ENCODE measurements around the gene FAM3B. TPM values are rescaled to one million over a fixed set of nuclear protein-coding genes. Genes with fewer than 3 reads are reported as not detected.
A peak's percentile ranks its signal among the peaks of the same experiment; 100 is the strongest.

The FAM3B gene, protein sequence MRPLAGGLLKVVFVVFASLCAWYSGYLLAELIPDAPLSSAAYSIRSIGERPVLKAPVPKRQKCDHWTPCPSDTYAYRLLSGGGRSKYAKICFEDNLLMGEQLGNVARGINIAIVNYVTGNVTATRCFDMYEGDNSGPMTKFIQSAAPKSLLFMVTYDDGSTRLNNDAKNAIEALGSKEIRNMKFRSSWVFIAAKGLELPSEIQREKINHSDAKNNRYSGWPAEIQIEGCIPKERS
- total RNA-seq, result not detected

DNA sequence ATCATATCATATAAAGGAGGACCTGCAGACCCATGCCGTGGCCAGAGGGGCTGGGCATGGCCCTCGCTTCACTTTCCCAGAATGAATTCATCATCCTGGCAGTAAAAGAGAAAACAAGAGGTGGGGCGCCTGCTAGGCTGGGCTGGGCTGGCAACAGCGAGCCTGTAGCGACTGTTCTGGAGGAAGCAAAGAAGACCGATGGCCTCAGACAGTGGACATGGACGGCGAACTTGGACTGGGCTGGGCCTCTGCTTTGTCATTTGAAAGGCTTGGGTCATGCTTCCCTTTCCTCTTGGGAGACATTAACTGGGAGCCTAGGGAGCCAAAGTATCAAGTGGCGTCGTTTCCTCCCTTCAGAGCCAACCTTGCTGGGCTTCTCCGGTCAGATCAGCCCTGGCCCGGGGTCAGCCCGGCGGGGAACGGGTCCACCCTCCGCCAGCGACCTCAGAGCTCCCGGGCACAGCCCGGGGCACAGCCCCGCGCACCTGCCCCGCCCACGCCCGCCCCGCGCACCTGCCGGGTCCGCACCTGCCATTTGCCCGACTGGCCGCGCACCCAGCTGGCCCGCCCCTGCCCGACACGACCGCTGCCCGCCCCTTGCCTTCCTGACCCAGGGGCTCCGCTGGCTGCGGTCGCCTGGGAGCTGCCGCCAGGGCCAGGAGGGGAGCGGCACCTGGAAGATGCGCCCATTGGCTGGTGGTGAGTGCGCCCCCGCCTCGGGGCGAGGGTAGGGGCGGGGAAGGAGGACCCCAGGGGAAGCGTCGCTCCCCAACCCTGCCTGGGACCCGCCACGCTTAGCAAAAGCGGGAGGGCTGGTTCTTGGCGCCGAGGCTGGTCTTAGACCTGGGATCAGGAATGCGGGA is at the start of gene FAM3B:
TSS of gene FAM3B (plus strand) at position 602 of the 863 bp plus-strand sequence. CDS start at position 681, 79 bp downstream.
- ATAC-seq (no peak), DNase-seq (no peak)
- ChIA-PET POLR2A (no interaction called here), CTCF (no interaction called here)
- Mint-ChIP-seq H3K4me3 (no peak within 1 kb of the TSS), H3K27ac (no peak within 1 kb of the TSS), H3K27me3 (ENCODE audit: low read depth) (peaks cover 63% of the 10 kb centered on the region), H3K36me3 (ENCODE audit: low read depth) (no peaks in the 10 kb centered on the region), H3K4me1 (ENCODE audit: low read depth) (peaks cover 6% of the 10 kb centered on the region), H3K9me3 (ENCODE audit: insufficient read depth) (no peaks in the 10 kb centered on the region)

DNA sequence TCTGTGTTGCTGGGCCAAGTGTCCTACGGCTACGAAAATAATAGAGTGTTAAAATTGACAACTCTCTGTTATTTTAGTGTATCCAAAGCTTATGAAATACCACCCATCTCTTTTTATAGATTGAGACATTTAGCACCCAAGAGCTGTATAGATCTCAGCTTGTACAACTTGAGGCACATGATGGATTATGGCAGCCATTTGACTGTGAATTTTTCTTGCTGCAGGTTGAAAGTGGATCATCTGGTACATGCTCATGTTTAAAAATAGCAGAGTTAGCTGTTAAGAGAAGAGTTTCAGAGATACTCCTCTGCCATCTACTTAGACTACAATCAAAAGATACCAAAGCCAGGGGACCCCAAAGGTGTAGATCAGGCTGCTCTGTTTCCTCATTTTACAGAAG is 49.3 kb upstream of the FAM3B start:
- no peaks in the 10 kb centered on the region for H3K36me3 Mint-ChIP-seq (ENCODE audit: low read depth)
- H3K9me3 Mint-ChIP-seq (ENCODE audit: insufficient read depth), result no peaks in the 10 kb centered on the region
- ATAC-seq (no peak), DNase-seq (no peak)
- H3K4me1 Mint-ChIP-seq (ENCODE audit: low read depth), result no peaks in the 10 kb centered on the region
- ChIA-PET CTCF (no interaction called here), POLR2A (interaction anchor here (0.6 kb wide), 1 partner anchor 8 kb away, joined by 4 read pairs; no protein-coding TSS in a partner anchor)
- H3K27me3 Mint-ChIP-seq (ENCODE audit: low read depth), result peaks cover 16% of the 10 kb centered on the region
- H3K27ac Mint-ChIP-seq, result no peak overlapping the region
- no peak overlapping the region for H3K4me3 Mint-ChIP-seq

DNA sequence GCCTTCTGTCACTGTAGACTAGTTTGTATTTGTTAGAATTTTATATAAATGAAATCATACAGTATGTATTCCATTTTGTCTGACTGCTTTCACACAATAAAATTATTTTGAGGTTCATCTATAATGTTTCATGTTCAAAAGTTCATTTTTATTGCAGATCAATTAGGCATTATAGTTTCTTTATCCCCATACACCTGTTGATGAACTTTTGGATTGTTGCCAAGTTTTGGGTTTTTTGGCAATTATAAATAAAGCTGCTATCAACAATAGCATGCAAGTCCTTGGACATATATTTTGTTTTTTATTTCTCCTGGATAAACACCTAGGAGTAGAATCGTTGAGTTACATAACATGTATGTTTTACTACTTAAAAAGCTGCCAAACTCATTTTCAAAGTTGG is 47.1 kb upstream of the FAM3B start:
- H3K9me3 Mint-ChIP-seq (ENCODE audit: insufficient read depth), result peaks cover 4% of the 10 kb centered on the region
- H3K27ac Mint-ChIP-seq, result no peak overlapping the region
- CTCF ChIA-PET, result interaction anchor here (1.2 kb wide), 1 partner anchor 13 kb away, joined by 6 read pairs; no protein-coding TSS in a partner anchor
- DNase-seq (no peak), ATAC-seq (no peak)
- no peaks in the 10 kb centered on the region for H3K4me1 Mint-ChIP-seq (ENCODE audit: low read depth)
- no peak overlapping the region for H3K4me3 Mint-ChIP-seq
- peaks cover 4% of the 10 kb centered on the region for H3K36me3 Mint-ChIP-seq (ENCODE audit: low read depth)
- POLR2A ChIA-PET, result no interaction called here
- peaks cover 9% of the 10 kb centered on the region for H3K27me3 Mint-ChIP-seq (ENCODE audit: low read depth)

DNA sequence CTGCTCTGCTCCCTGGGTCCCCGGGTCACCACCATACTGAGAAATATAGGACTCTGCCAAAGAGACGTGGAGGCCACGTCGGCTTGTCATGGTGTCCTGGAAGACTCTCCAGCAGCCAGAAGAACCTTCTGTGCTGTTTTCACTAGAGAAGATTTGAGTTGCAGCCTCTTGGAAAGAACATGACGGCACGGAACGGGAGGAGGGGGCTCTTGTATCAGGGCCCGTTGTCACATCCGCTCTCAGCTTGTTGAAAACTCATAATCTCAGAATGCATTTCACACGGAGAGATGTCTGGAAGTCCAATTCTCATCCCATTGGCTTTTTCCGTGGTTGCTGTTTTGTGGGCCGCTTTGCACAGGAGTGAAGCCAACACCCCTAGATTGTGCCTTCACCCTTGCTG is 39.4 kb upstream of the FAM3B start:
- ATAC-seq (no peak), DNase-seq (no peak)
- peaks cover 2% of the 10 kb centered on the region for H3K27me3 Mint-ChIP-seq (ENCODE audit: low read depth)
- POLR2A ChIA-PET, result no interaction called here
- no peak overlapping the region for H3K27ac Mint-ChIP-seq
- H3K9me3 Mint-ChIP-seq (ENCODE audit: insufficient read depth), result peaks cover 4% of the 10 kb centered on the region
- no peaks in the 10 kb centered on the region for H3K4me1 Mint-ChIP-seq (ENCODE audit: low read depth)
- no peak overlapping the region for H3K4me3 Mint-ChIP-seq
- peaks cover 4% of the 10 kb centered on the region for H3K36me3 Mint-ChIP-seq (ENCODE audit: low read depth)
- CTCF ChIA-PET, result no interaction called here

DNA sequence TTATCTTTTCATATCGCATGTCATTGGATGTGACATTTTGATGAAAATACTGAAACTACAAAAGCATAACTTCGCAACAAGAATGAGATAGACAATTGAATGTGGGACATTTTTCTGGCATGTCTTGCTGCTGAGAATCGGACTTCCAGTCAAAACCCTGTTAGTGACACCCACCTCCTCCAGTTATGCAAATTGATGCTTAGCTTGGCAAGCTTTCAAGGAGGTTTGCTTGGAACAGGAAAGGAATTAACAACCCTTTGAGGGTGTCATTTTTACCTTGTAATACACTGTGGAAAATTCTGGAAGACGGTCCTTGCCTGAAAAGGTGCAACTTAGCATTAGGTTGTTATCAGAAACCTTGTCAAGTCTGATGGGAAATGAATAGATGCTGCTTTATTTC is 38.8 kb upstream of the FAM3B start:
- POLR2A ChIA-PET, result no interaction called here
- DNase-seq (no peak), ATAC-seq (no peak)
- no peak overlapping the region for H3K27ac Mint-ChIP-seq
- peaks cover 2% of the 10 kb centered on the region for H3K36me3 Mint-ChIP-seq (ENCODE audit: low read depth)
- CTCF ChIA-PET, result no interaction called here
- H3K9me3 Mint-ChIP-seq (ENCODE audit: insufficient read depth), result peaks cover 2% of the 10 kb centered on the region
- H3K4me1 Mint-ChIP-seq (ENCODE audit: low read depth), result no peaks in the 10 kb centered on the region
- H3K27me3 Mint-ChIP-seq (ENCODE audit: low read depth), result peaks cover 2% of the 10 kb centered on the region
- H3K4me3 Mint-ChIP-seq, result no peak overlapping the region

DNA sequence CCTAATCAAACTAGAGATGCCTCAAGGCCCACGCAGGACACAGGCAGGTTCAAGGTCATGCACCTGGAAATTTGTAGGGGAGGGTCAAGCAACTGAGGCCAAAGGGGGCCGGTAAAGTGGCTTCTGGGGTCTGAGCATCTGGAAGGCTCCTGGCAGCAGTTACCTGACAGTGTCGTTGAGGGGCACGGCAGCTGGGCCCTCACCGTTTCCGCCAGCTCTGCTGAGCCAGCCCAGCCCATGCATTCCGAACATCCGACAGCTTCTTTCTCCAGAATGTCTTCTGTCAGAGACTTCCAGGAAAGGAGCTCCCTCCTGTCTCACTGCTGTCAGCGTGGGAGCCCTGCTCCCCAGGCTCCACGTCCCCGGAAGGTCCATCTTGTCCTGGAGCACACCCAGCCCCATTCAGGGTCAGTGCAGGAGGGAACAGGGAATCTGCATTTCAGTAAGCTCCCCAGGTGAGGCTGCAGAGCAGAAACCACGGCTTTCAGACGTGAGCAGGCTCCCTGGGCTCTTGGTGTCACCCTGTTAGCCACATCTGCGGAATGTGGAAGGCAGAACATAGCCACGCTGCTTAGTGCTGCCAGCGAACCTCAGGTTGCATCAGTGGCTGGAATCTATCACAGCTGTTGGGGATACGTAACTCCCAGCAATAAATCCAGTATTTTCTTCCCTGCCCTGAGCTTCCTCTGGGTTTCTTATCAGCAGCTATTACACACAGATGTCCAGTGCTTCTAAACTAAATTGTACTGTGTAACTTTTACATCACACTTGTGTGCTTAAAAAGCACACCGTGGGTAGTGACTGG is 36.3 kb upstream of the FAM3B start:
- ChIA-PET POLR2A (no interaction called here), CTCF (interaction anchor here (1.3 kb wide), 1 partner anchor 536 kb away, joined by 3 read pairs; no protein-coding TSS in a partner anchor)
- H3K27me3 Mint-ChIP-seq (ENCODE audit: low read depth), result peaks cover 4% of the 10 kb centered on the region
- ATAC-seq (no peak), DNase-seq (no peak)
- H3K36me3 Mint-ChIP-seq (ENCODE audit: low read depth), result no peaks in the 10 kb centered on the region
- no peaks in the 10 kb centered on the region for H3K9me3 Mint-ChIP-seq (ENCODE audit: insufficient read depth)
- H3K27ac Mint-ChIP-seq, result no peak overlapping the region
- no peaks in the 10 kb centered on the region for H3K4me1 Mint-ChIP-seq (ENCODE audit: low read depth)
- H3K4me3 Mint-ChIP-seq, result no peak overlapping the region

DNA sequence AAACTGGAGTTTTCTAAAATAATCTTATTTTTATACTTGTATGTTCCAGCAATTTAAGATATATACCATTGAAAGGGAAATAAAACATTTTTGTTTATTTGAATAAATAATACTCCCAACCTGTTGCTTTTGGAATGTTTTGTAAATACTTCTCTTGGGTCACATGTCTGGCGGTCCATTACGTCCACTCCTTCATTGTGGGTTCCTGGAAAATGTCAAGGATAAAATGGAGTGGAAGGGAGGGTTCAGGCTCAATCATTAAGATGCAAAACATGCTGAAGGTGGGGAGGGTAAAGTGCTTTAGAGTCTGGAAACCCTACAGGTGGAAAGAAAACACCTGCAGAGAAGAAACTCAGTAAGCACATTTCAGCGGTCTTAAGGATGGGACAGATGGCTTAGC is 34.2 kb upstream of the FAM3B start:
- H3K4me3 Mint-ChIP-seq, result no peak overlapping the region
- no peaks in the 10 kb centered on the region for H3K9me3 Mint-ChIP-seq (ENCODE audit: insufficient read depth)
- no peak overlapping the region for H3K27ac Mint-ChIP-seq
- ATAC-seq, result no peak
- H3K27me3 Mint-ChIP-seq (ENCODE audit: low read depth), result peaks cover 14% of the 10 kb centered on the region
- H3K4me1 Mint-ChIP-seq (ENCODE audit: low read depth), result no peaks in the 10 kb centered on the region
- ChIA-PET POLR2A (interaction anchor here (0.7 to 3.5 kb wide), 2 partner anchors 144 to 183 kb away, joined by 4 to 29 read pairs; partner anchors contain the start of gene MX1), CTCF (interaction anchor here (0.7 to 3.3 kb wide), 39 partner anchors 8 to 836 kb away, joined by 3 to 32 read pairs (median 6); no protein-coding TSS in a partner anchor)
- DNase-seq, result no peak
- H3K36me3 Mint-ChIP-seq (ENCODE audit: low read depth), result no peaks in the 10 kb centered on the region

DNA sequence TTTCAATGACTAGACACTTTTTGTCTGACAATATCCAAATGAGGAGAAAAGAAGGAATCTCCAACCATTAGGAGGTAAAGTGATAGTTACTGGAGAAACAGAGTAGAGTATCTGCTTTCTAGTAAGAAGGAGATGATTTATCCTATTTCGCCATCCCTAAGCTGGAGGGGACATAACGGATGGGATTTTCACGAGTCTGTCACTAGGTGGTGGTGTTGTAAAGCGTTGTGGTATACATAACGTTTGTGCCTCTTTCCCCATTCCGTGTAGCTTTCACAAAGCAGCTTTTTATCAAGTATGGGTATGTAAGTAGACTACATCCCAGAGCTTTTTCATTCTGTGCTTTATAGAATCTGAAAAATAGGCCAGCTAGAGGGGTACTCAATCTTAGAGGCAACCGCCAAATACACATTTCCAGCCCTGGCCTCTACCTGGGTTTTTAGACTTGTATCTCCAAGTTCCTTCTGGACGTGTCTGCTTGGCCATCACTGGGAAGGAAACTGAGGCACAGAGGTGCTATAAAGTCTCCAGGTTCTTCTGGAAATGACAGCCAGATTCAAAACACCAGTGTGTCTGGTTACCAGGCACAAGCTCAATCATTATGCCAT is 33.3 kb upstream of the FAM3B start:
- H3K27ac Mint-ChIP-seq, result no peak overlapping the region
- CTCF ChIA-PET, result interaction anchor here (0.7 to 3.3 kb wide), 70 partner anchors 9 to 835 kb away, joined by 3 to 32 read pairs (median 5); partner anchors contain the start of gene MX2
- no peak overlapping the region for H3K4me3 Mint-ChIP-seq
- no peaks in the 10 kb centered on the region for H3K36me3 Mint-ChIP-seq (ENCODE audit: low read depth)
- DNase-seq, result peak; percentile 72
- no peaks in the 10 kb centered on the region for H3K4me1 Mint-ChIP-seq (ENCODE audit: low read depth)
- no peaks in the 10 kb centered on the region for H3K9me3 Mint-ChIP-seq (ENCODE audit: insufficient read depth)
- POLR2A ChIA-PET, result interaction anchor here (0.6 to 3.5 kb wide), 5 partner anchors 143 to 183 kb away, joined by 3 to 29 read pairs (median 4); partner anchors contain the start of gene MX1
- peak; percentile 92 for ATAC-seq
- peaks cover 14% of the 10 kb centered on the region for H3K27me3 Mint-ChIP-seq (ENCODE audit: low read depth)

DNA sequence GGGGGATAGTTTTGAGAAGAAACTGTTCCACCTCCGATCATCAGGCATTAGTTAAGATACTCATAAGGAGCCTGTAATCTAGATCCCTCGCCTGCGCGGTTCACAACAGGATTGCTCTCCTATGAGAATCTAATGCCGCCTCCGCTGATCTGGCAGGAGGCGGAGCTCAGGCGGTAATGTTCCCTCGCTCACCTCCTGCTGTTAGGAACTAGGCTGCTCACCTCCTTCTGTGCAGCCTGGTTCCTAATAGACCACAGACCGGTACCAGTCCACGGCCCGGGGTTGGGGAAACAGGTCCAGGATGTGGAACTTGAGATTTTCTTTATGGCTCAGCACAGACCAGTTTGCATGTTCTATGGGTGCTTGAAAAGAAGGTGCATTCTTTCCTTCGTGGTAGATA is 27.2 kb upstream of the FAM3B start:
- Mint-ChIP-seq H3K9me3 (ENCODE audit: insufficient read depth) (no peaks in the 10 kb centered on the region), H3K27ac (no peak overlapping the region), H3K27me3 (ENCODE audit: low read depth) (peaks cover 39% of the 10 kb centered on the region), H3K36me3 (ENCODE audit: low read depth) (no peaks in the 10 kb centered on the region), H3K4me1 (ENCODE audit: low read depth) (peaks cover 13% of the 10 kb centered on the region), H3K4me3 (no peak overlapping the region)
- DNase-seq (no peak), ATAC-seq (no peak)
- ChIA-PET POLR2A (no interaction called here), CTCF (no interaction called here)

DNA sequence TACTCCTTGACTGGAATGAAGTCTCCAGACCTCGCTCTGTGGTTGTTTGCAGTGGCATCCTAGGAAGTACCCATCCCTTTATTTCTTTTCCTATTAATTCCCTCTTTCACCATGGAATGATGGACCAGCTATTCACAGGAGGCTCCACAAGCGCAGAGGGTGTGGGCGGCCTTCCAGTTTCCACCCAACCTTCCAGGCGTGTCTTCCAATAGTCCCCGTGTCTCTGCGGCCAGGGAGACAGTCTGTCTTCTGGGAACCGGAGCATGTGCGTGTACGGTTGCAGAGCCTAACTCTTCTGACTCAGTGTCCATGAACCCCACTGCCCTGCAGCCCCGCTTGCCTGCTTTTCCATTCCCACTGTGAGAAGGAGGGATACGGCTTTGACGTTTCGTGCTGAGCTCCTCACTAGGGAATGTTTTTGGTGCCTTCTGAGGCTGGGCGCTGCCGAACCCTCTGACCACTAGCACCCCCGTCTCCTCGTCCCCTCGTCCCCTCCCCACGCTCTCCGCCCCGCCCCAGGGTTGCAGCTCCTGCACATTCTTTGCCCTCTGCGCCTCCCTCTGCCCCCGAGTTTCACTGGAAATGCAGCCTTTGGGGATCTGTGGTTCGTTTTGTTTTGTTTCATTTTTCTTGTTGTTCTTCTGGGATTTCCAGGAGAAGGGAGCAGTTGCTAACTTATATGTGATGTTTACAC is 26.3 kb upstream of the FAM3B start:
- Mint-ChIP-seq H3K27me3 (ENCODE audit: low read depth) (peaks cover 40% of the 10 kb centered on the region), H3K4me1 (ENCODE audit: low read depth) (peaks cover 13% of the 10 kb centered on the region), H3K4me3 (no peak overlapping the region), H3K9me3 (ENCODE audit: insufficient read depth) (no peaks in the 10 kb centered on the region), H3K36me3 (ENCODE audit: low read depth) (no peaks in the 10 kb centered on the region), H3K27ac (no peak overlapping the region)
- no peak for DNase-seq
- POLR2A ChIA-PET, result no interaction called here
- CTCF ChIA-PET, result interaction anchor here (1.0 kb wide), 1 partner anchor 8 kb away, joined by 3 read pairs; no protein-coding TSS in a partner anchor
- no peak for ATAC-seq
